Astrocyte of the spinal cord (primary cell): ENCODE results near the gene ARHGAP26.
A peak's percentile ranks its signal among the peaks of the same experiment; 100 is the strongest.

ENCODE experiments used
- DNase-seq: peaks from one replicate; pipeline ENCODE4 v3.0.0; 2011; ENCODE audit warnings: low read depth, low spot score
- H3K4me3 ChIP-seq: 2 replicates; pipeline ENCODE4 v1.5.1; 2011; ENCODE audit warnings: low read depth, mild to moderate bottlenecking, low read length, moderate library complexity
- in situ Hi-C: cut with HindIII; loops from 2 replicates; pipeline ENCODE4 v1.10.0; 2017; ENCODE audit warnings: low sequenced_read_pairs
- TF ChIP-seq, protein P1 (sequence below): IDR thresholded peaks from 2 replicates; pipeline ENCODE4 v1.5.1; 2012; ENCODE audit warnings: low read depth, mild to moderate bottlenecking, low read length, inconsistent platforms

Gene ARHGAP26

DNA sequence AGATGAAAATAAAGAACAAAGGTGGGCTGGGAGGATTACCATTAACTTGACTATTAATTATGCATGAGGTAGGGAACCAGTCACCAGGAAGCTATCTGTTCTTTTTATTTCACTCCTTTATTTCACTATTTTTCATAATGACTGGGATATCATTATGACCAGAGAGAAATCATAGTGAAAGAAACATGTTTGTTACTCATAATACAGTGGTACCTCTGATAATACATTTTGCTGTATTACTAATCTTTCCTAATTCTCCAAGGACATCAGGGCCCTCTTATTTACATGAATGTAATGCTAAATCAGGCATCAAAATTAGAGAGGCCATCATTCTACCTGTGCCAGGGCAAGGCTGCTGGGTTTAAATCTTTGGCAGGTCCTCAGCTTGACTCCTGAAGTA lies 379.6 kb downstream of the ARHGAP26 start:
- DNase-seq: no peak
- in situ Hi-C loops: no loop called here
- no peak overlapping the region for H3K4me3 ChIP-seq
- TF ChIP-seq, protein P1, sequence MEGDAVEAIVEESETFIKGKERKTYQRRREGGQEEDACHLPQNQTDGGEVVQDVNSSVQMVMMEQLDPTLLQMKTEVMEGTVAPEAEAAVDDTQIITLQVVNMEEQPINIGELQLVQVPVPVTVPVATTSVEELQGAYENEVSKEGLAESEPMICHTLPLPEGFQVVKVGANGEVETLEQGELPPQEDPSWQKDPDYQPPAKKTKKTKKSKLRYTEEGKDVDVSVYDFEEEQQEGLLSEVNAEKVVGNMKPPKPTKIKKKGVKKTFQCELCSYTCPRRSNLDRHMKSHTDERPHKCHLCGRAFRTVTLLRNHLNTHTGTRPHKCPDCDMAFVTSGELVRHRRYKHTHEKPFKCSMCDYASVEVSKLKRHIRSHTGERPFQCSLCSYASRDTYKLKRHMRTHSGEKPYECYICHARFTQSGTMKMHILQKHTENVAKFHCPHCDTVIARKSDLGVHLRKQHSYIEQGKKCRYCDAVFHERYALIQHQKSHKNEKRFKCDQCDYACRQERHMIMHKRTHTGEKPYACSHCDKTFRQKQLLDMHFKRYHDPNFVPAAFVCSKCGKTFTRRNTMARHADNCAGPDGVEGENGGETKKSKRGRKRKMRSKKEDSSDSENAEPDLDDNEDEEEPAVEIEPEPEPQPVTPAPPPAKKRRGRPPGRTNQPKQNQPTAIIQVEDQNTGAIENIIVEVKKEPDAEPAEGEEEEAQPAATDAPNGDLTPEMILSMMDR: no peak

DNA sequence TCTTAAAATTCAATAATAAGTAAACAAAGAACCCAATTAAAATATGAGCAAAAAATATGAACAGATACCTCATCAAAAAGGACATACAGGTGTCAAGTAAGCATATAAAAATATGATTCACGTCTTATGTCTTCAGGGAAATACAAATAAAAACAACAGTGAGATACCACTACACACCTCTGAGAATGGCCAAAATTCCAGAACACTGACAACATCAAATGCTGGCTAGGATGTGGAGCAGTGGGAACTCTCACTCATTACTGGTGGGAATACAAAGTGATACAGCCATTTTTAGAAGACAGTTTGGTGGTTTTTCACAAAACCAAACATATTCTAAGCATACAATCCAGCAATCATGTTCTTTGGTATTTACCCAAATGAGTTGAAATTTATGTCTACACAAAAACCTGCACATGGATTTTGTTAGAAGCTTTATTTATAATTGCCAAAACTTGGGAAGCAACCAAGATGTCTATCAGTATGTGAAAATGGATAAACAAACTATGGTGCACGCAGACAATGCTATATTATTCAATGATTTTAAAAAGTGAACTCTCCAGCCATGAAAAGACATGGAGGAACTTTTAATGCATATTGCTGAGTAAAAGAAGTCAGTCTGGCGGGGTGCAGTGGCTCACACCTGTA lies 381.0 kb downstream of the ARHGAP26 start:
- no peak for DNase-seq
- H3K4me3 ChIP-seq: no peak overlapping the region

DNA sequence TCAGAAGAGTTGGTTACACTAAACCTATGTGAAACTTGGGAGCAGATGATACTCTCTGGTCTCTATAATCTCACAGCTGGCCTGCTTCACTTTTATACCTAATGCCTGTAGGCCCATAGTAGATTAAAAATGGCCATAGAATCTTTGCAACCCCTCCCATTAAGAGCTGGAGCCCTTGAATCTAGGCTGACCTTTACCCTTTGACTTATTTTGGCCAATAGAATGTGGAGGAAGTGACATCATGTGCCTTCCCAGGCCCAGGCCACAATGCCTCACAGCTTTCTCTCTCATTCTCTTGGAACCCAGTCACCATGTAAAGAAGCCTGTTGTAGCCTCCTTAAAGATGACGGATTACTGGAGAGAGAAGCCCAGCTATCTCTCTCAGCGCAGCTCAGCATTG lies 382.3 kb downstream of the ARHGAP26 start:
- no peak for DNase-seq
- no peak overlapping the region for H3K4me3 ChIP-seq
- in situ Hi-C loops: no loop called here
- TF ChIP-seq, protein P1: no peak

More for the DNA sequence above, 381.0 kb downstream of the ARHGAP26 start:
- TF ChIP-seq, protein P1: no peak
- in situ Hi-C loops: no loop called here

DNA sequence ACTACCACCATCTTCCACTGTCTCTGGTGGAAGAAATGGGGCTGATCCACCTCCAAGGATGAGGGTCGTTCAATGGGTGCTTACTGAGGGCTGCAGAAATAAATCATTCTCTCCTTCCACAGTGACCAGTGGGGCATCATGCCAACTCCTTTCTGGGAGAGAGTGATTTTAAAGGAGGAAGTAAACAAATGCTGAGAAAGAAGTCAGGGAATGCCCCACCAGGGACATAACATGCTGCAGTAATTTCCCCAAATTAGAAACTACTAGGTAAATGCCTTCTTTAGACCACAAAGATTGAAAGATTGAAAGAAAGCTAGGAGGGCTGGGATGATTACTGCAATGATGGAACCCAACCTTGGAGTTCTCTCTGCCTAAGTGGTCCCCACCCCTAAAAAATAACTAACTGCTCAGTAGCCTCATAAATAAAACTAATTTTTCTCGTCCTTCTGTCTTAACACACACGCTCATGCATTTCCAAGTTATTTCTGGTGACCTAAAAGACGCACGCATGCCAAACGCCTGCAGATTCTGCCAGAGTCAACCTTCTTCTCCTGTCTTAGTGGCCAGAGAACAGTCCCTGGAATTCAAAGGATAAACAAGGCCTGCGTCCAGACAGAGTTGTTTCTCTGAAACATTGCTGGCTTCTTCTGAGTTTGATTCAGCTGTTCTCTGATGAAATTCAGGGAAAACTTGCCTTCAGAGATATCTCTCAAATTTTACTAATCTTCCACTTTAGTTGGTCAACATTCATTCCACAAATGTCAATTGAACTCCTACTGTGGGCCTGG lies 383.3 kb downstream of the ARHGAP26 start:
- TF ChIP-seq, protein P1: no peak
- in situ Hi-C loops: no loop called here

DNA sequence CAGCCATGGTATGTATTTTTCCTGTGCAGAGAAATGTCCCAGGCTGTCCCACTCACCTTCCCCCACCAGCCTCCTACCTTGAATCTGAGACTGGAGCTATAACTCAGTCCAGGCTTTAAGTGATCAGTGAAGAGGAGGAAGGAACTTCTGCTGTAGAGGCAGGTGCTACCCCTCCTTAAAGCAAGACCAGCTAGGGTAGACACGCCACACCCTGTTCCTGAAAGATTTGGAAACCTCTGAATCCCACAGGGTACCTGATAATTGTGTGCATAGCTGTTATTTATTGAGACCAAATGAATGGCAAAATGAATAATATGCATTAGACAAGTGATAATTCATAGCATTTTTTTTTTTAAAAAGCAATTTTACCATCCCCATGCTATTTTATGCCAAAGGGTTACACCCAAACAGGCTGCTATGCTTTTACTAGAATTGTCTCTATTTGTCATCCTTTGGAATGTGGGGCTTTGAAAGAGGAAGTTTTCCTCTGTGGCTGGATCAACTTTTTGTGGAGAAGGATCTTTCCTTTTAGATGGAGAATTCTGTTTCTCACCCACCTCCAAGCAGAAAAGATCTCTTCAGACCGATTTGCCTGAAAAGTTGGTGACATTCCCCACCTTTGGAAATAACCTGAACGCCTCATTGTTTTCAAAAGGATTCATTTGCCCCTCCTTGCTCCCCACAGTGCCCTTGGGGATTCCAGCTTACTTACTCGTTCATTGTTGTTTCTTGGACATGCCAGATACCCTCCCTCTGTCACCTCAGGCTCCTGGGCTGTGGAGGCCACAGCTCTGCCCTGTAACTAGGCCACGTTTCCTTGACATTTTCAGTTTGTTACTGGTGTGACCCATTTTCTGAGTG lies 384.6 kb downstream of the ARHGAP26 start:
- H3K4me3 ChIP-seq: no peak overlapping the region
- TF ChIP-seq, protein P1: no peak
- in situ Hi-C loops: no loop called here
- no peak for DNase-seq

More for the DNA sequence above, 383.3 kb downstream of the ARHGAP26 start:
- no peak overlapping the region for H3K4me3 ChIP-seq
- DNase-seq: peak; percentile 88

DNA sequence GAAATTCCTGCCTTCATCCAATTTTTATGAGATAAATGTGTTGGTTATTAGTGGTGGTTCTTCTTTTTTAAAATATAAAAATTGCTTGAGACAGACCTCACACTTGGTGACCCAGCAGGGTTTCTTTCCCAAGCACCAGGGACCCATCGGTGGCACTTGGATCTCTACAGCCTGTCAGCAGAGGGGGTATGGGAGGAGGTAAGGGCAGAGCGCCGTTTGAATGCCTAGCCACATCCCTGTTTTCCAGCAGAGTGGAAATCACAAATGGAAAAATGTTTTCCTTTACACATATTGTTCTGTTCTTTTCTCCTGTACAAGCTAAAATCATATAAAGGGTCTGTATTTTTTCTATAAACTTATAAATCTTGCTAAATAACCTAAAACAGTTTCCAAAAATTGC lies 385.3 kb downstream of the ARHGAP26 start:
- TF ChIP-seq, protein P1: no peak
- no peak overlapping the region for H3K4me3 ChIP-seq
- DNase-seq: no peak
- in situ Hi-C loops: no loop called here
